HG03159 (cell line): ENCODE data around the gene FBN3.
"Not testable (repeated sequence)": the region's sequence is repeated elsewhere in the genome, so short reads cannot be mapped to it uniquely, and the experiment has no call there.

Experiments used
- ATAC-seq: cut with Tn5 transposase; IDR thresholded peaks from one replicate; pipeline ENCODE4 v1.9.1; 2021; ENCODE audit warnings: mild to moderate bottlenecking, moderate library complexity; ENCODE audit not compliant: unreplicated experiment

Gene FBN3

DNA sequence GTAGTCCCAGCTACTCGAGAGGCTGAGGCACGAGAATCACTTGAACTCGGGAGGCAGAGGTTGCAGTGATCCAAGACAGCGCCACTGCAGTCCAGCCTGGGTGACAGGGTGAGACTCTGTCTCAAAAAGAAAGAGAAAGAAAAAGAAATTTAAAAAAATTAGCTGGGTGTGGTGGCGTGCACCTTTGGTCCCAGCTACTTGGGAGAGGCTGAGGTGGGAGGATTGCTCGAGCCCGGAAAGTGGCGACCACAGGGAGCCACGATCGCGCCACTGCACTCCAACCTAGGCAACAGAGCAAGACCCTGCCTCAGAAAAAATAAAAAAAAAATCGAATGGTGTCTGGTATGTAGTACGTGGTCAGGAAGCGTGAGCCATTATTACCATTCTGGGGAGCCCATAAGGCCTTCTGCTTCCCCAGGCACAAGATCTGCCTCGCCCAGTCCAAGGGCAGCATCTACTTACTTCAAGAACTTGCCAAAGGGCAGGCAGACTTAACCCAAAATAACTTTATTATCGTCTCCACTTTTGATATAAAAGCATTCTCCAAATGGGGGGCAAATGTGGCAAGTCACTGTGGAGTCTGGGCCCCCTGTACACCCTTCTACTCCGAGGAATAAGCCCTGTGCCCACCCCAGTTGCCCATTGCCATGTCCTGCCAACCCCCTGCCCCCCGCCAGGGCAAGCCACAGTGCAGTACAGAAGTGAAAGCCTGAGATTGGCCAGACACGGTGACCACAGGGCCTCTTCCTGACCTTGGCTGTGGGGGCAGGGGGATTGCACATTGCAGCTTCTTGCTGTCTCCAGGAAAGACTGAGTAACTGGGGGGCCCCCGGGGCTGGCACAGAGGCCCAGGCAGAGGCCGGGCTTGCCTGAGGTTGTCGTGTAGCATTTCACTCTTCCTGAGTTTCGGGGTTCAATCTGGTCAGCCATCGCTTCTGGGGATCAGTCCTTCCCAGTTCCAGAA is 84.2 kb downstream of the FBN3 start:
- no peak for ATAC-seq

DNA sequence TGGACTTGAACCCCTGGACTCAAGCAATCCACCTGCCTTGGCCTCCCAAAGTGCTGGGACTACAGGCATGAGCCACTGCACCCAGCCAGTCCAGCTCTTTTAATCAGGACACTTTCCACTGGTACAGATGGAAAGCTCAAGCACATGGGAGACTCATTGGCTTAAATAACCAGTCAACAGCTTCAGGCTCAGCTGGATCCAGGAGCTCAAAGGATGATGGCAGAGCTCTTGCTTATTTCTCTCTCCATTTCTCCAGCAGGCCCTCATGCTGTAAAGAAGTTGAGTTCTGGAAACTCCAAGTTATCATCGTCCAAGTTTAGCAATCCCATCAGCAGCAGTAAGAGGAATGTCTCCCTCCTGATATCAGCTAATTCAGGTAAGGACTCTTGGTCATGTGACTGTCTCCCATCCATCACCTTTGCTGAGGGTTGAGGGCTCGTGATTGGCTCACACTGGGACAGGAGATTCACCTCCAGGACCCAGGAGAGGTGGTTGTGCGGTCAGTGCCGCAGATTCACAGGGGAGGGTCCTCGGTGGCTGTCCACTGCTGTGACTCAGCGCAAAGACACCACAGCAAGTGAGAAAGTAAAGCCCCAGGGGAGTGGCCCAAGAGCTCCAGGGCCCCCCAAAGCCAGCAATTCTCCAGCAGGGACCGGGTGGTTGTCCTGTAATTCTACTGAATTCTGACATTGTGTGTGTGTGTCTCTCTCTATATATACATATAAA is 91.7 kb downstream of the FBN3 start:
- no peak for ATAC-seq

DNA sequence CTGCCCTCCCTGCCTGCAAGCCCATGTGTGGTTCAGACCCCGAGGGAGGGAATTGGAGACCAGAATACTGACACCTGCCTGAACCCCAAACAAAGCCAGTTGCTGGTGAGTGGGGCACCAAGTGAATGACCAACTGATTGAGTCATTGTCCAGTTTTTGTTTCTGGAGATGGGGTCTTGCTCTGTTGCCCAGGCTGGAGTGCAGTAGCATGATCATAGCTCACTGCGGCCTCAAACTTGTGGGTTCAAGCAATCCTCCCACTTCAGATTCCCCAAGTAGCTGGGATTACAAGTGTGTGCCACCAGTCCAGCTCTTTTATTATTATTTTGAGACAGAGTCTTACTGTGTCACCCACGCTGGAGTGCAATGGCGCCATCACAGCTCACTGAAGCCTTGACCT is 92.9 kb downstream of the FBN3 start:
- ATAC-seq = no peak

DNA sequence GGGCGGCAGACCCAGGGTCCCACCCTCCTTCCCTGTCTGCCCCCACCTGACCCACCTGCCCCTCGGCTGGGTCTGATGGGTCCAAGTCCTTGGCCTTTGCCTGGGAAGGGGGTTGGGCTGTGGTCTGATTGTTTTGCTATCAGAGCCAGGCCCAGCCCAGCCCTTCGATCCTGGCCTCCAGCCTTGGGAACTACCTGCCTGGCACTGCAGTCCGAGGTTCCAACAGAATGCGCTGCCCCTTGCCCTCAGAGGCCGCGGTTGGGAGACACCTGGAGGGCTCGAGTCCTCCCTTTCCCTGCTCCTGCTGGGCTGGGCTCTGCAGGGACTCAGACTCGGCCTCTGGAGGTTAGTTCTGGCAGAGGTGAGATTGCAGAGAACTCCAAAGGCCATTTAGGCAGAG is 95.2 kb downstream of the FBN3 start:
- ATAC-seq = no peak

DNA sequence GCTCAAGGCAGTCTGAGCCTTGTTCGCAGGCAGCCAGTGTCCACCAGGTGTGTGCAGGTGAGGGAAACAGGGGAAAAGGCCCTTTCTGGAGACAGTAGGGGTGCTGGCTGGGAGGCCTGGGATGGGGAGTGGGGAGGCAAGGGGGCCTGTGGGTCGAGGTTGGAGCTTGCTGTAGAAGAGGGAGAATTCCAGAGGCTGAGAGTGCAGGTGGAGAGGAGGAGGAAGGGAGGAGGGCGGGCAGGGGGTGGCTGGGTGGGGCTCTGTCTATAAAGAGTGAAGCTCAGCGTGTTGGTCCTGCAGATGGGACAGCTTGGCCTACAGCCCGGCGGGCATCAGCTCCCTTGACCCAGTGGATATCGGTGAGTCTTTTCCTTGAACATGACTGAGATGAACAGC is 96.9 kb downstream of the FBN3 start, which contains the start of gene CCL25:
Gene CCL25, plus strand, starts transcription at position 297 of the 396 bp plus-strand sequence. CDS start 290 bp downstream, outside the sequence.
- ATAC-seq = no peak

DNA sequence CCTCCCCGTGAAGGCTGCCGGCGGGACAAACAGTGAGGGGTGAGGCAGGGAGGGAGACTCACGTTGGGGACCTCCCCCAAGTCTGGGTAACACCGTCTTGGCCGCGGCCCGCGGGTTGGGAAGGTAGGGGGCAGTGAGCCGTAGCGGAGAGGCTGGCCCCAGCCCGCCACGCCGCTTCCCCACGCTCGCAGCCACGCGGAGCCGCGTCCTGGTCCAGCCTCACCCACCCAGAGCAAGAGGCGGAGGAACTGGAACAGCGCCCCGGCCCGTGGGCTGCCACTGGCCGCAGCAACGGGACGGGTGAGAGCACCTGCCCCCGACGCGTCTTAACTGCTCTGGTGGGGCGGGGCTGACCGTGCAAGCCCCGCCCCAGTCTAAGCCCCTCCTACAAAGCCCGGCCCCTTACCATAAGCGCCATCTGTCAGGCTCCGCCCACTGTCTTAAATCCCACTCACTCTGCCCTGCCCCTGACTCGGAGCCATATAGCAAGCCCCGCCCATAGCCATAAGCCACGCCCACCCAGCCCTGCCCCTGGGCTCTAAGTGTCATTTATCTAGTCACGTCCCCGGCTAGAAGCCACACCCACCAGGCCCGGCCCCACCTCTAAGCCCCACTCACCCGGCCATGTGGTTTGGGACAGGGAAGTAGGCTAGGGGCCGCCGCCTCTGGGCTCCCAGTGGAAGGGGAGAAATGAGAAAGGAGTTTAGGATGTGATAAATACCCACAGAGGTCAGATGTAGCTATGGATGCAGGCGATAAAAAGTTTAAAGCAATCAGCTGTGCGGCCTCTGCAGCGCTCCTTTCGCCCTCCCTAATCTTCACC is 98.9 kb downstream of the FBN3 start:
- ATAC-seq = peak; percentile 75

DNA sequence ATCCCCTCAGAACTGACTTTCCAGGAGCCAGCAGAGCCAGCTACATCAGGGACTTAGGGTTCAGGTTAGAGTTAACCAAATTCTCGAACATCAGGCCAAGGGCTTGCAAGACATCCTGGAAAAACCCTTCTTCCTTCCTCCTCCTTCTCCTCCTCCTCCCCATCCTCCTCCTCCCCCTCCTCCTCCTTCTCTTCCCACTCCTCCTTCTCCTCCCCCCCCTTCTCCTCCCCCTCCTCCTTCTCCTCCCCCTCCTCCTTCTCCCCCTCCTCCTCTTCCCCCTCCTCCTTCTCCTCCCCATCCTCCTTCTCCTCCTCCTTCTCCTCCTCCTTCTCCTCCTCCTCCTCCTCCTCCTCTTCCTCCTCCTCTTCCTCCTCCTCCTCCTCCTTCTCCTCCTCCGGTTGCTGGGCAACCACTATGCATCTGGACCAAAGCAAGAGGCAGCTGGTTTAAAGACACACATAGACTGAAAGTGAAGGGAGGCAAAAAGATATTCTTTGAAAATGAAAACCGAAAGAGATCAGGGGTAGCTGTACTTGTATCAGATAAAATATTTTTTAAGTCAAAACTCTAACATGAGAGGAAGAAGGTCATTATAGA is 102.7 kb downstream of the FBN3 start:
- no peak for ATAC-seq

DNA sequence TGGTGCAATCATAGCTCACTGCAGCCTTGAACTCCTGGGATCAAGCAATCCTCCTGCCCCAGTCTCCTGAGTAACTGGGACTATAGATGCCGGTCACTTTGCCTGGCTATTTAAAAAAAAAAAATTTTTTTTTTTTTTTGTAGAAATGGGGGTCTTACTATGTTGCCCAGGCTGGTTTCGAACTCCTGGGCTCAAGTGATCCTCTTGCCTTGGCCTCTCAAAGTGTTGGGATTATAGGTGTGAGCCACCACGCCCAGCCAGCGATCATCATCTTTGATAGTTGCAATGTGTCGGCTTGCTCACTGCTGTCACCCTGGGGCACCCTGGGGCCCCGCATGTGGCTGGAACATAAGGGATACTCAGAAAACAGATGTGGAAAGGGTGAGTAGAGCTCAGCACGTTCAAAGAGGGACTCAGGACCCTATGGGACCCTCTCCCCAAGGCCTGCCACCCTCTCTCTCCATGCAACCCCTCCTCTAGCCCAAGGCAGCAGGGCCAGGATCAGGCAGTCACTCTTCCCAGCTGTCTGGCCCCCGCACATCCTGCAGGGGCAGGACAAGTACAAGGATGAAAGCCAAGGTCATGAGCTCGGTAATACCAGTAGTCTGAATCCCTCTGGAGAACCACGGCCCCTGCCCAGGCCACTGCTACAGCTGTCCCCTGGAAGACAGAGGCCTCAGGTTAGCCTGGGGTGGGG is 103.4 kb downstream of the FBN3 start:
- no peak for ATAC-seq

DNA sequence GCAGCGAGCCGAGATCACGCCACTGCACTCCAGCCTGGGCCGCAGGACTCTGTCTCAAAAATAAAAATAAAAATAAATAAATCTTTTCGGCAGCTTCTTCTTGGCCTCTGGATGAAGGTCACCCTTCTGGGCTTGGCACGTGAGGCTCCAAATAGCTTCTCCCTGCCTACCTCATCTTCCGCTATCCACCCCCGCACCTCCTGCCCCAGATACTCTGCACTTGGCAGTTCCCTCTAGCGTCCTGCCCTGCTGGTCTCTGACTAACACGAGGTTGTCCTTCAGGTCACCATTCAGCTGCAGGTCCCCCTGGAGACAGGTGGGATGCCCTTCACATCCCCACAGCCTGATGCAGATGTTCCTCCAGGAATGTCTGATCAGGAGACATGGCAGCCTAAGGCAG is 105.4 kb downstream of the FBN3 start:
- no peak for ATAC-seq

DNA sequence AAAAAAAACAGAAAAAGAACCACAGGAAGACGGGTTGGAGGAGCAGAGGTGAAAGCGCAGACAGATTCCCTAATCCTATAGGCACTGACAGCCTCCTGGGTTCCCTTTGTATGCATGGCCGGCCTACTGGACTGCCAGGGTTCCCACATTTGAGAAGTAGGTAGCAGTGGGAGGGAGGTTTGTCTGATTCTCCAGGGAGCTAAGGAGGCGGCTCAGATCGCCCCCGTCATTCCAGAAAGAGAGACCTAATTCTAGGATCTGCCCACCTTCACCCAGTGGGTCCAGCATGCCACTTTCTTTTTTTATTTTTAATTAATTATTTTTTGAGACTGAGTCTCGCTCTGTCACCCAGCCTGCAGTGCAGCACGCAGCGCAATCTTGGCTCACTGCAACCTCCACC is 106.5 kb downstream of the FBN3 start:
- no peak for ATAC-seq

DNA sequence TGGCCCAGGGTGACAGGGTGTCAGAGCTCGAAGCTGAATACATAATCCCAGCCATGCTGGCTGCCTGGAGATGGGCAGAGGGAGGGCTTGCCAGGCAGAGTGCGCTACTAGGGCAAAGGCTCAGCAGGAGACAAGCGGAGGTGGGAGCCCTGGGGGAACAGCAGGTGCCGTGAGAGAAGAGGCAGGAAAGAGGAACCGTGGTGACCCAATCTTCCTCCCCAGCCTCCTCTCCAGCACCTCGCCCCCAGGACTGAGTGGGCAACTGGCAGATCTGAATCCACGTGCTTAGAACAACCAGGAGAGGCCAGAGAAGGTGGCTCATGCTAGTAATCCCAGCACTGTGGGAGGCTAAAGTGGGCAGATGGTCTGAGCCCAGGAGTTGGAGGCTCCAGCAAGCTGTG is 107.9 kb downstream of the FBN3 start:
- no peak for ATAC-seq

DNA sequence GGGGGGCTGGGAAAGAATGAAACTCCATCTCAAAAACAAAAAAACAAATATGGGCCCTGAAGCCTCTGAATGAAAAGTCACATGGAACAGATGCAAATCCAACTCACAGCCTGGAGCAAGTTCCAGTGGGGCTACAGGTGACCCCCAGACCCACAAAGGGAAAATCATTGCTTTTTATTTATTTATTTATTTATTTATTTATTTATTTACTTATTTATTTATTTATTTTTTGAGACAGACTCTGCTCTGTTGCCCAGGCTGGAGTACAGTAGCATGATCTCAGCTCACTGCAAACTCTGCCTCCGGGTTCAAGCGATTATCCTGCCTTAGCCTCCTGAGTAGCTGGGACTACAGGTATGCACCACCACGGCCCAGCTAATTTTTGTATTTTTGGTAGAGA is 110.2 kb downstream of the FBN3 start:
- ATAC-seq = no peak

DNA sequence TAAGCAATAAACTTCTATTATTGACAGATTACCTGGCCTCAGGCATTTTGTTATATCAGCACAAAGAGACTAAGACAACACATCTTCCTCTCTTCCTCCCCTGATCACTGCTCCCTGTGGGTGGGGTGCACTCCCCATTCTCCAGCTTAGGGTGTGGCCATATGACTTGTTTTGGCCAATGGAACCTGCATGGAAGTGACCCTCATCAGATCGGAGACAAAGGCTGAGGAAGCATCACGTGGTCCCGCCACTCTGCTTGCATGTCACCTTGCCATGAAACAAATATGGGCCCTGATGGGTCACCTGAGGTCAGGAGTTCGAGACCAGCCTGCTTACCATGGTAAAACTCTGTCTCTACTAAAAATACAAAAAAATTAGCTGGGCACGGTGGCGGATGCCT is 110.6 kb downstream of the FBN3 start:
- ATAC-seq = no peak

DNA sequence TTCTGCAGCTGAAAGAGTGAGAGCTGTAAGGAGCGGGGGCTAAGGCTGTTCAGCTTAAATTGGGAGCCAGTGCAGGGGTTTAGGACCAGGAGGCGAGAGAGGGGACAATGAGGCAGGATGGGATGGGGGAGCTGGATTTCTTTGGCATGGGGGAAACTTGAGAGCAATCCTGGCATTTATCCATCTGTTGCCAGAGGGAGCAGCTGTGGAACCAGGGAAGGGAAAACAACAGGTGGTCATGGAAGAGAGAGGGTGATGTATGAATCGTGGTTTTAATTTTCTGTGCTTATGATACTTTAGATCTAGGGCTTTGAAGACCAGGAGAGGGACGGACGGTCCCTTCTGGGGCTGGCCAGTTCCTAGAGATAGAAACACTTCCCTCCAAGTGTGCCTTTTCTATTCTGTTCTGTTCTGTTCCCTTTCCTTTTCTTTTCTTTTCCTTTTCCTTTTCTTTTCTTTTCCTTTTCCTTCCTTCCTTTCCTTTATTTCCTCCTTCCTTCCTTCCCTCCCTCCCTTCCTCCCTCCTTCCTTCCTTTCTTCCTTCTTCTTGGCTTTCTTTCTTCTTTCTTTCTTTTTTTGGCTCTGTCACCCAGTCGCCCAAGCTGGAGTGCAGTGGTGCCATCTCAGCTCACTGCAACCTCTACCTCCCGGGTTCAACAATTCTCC is 112.8 kb downstream of the FBN3 start:
- no peak for ATAC-seq

DNA sequence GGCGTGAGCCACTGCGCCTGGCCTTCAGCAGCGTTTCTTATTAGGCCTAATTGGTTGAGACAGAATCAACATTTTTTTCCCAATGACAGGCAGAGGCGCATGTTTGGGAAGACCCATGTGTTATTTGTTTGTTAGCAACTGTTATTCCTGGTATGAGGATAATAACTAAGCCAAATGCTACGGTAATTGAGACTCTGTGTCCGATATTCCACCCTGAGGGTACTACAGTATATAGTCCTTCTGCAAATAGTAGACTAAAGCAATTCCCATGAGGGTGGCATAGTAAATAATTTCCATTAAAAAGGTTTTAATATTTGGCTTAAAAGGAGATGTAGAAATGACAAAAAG is 115.2 kb downstream of the FBN3 start:
- no peak for ATAC-seq

DNA sequence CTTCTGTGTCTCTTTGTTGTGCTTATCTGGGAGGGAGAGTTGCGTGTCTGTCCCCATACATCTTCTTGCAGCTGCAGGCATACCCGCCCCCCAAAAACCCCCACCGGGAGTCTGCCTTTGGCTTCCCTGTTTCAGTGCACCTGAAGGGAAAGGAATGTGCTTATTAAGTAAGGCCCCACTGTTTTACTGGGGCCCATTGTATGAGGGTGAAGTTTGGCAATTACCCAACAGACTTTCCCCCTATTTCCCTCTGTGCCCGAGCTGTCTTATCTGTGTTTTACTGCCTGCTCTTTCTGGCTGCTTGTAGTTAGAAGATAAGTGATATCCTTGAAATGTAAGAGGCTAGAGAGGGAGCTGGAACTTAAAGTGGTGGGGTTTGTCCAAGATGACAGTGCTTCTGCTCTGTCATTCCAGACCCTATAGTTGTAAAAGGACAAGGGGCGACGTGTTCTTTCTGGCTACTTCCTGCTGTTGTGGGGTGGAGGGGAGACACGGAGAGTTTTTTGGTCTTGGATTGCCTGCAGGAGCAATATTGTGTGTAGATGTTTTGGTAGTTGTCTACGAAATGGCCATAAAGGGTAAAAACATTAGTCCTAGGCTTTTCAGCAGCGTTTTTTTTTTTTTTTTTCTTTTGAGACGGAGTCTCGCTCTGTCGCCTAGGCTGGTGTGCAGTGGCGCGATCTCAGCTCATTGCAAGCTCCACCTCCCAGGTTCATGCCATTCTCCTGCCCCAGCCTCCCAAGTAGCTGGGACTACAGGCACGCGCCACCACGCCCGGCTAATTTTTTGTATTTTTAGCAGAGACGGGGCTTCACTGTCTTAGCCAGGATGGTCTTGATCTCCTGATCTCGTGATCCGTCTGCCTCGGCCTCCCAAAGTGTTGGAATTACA is 115.9 kb downstream of the FBN3 start:
- ATAC-seq = not testable (repeated sequence)

DNA sequence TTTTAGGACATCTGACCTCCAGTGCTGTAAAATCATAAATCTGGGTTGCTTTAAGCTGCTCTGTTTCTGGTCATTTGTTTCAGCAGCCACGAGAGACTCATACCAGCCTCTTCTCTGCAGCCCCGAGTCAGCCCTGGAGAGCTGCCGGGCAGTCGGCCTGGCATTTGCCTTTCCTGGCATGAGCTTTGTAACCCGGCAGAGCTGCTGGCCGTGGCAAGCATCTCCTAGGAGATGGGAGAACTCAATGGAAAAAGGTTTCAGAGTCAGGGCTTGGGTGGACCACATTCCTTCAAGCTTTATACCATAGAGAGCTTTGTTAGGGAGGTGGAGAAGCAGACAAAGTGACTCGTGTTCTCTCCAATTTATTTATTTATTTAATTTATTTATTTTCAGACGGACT is 118.4 kb downstream of the FBN3 start:
- ATAC-seq = no peak

DNA sequence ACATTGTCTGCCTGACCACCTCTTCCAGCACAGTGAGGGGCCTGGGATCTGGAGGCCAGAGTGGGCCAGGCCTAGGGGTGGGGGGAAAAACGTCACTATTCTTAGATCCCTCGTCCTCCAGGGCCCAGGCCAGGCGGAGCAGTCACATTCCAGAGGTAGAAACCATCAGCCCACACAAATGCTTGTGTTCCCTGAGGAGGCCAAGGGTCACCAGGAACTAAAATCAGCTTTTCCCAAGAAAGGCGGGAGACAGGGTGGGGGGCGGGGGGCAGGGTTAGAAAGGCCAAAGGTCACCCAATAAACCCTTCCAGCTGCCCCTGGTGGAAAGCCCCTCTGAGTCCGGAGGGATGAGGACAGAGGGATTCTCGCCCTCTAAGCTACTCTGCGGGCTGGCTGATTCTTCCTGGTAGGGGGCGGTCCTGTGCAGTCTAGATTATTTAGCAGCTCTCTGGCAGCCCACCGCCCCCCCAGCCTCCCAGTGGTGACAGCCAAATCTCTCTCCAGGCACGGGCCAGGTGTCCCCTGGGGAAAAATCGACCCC is 120.4 kb downstream of the FBN3 start:
- no peak for ATAC-seq
